HepG2 (cell line): Measurements from ENCODE around the gene BTBD3. TPM values are rescaled to one million over a fixed set of nuclear protein-coding genes. Genes with fewer than 3 reads are reported as not detected.

Source experiments
- ATAC-seq: fragments of 200-7000 bp; cut with Tn5 transposase; 3 replicates; pipeline ENCODE4 v1.9.1; 2020; ENCODE audit warnings: mild to moderate bottlenecking, moderate library complexity
- BruUV-seq: library from RNA; stranded (reverse); fragments of 400-500 nt; replicated peaks from 2 replicates; lab custom pipeline; 2021; lab: Mats Ljungman, UMichigan
- CTCF ChIA-PET: fragments of 300-600 bp; formaldehyde crosslinking; extraction: SDS; loops from one replicate; lab custom pipeline; 2021; ENCODE audit warnings: low total read pairs, inconsistent platforms, low intra/inter-chr PET ratio; lab: Yijun Ruan, JAX
- POLR2A ChIA-PET: fragments of 350-600 bp; sonication (Branson Sonifier 250); formaldehyde crosslinking; loops from one replicate; lab custom pipeline; 2020; ENCODE audit warnings: antibody characterized with exemption, inconsistent platforms; lab: Yijun Ruan, JAX
- DNase-seq: peaks from one replicate; pipeline ENCODE4 v3.0.0-alpha.2; 2015; ENCODE audit warnings: low spot score
- FAIRE-seq: peaks from 3 replicates; lab custom pipeline; 2011; peaks lifted over from hg19 to GRCh38; lab: Jason Lieb, UNC
- H2AFZ ChIP-seq: one replicate; pipeline ENCODE4 v1.6.1; 2011; ENCODE audit warnings: low read length, inconsistent platforms
- H3K27ac ChIP-seq: fragments of 300-600 bp; 3 replicates; pipeline ENCODE4 v1.8.0; 2011; ENCODE audit warnings: mixed run types, mild to moderate bottlenecking, mixed read lengths, low read length, inconsistent platforms; ENCODE audit not compliant: insufficient read depth; ENCODE audit errors: extremely low read length
- H3K27me3 ChIP-seq, 2 experiments: fragments of 200-600 bp in 1 of 2; 2 replicates in 1 of 2; 3 replicates in 1 of 2; pipeline versions ENCODE4 v1.6.0 to v1.8.0; 2011; ENCODE audit warnings: low read length in 2 of 2, mild to moderate bottlenecking in 2 of 2, moderate library complexity in 2 of 2, inconsistent platforms in 1 of 2; ENCODE audit not compliant: insufficient read depth in 2 of 2, control insufficient read depth in 1 of 2
- H3K36me3 ChIP-seq, 2 experiments: fragments of 200-600 bp in 1 of 2; replicated peaks in 1 of 2; 2 replicates in 1 of 2; 3 replicates in 1 of 2; pipeline versions ENCODE4 v1.5.1 to v1.8.0; 2011; ENCODE audit warnings: low read length in 2 of 2, inconsistent platforms in 1 of 2; ENCODE audit not compliant: insufficient read depth in 2 of 2, control insufficient read depth in 1 of 2
- H3K4me1 ChIP-seq: 2 replicates; pipeline ENCODE4 v1.5.1; 2012; ENCODE audit warnings: low read length, inconsistent platforms; ENCODE audit not compliant: insufficient read depth
- H3K4me2 ChIP-seq: 2 replicates; pipeline ENCODE4 v1.6.0; 2011; ENCODE audit warnings: low read depth, low read length, inconsistent platforms
- H3K4me3 ChIP-seq, 3 experiments: fragments of 200-600 bp in 1 of 3; sonication (generic), shearing (Covaris generic) in 1 of 3; replicated peaks in 1 of 3; 2 replicates each; pipeline ENCODE4 v1.5.1; 2011 to 2016; ENCODE audit warnings: low read length in 3 of 3, inconsistent platforms in 2 of 3, low read depth in 2 of 3, mild to moderate bottlenecking in 2 of 3, control low read depth in 1 of 3, mixed read lengths in 1 of 3; ENCODE audit not compliant: insufficient read depth in 1 of 3
- H3K79me2 ChIP-seq: one replicate; pipeline ENCODE4 v1.6.1; 2011; ENCODE audit warnings: low read length, inconsistent platforms; ENCODE audit not compliant: insufficient read depth
- H3K9ac ChIP-seq: 2 replicates; pipeline ENCODE4 v1.6.0; 2011; ENCODE audit warnings: mild to moderate bottlenecking, low read depth, low read length, inconsistent platforms; ENCODE audit not compliant: insufficient read depth
- H3K9me3 ChIP-seq: 2 replicates; pipeline ENCODE4 v1.5.1; 2012; ENCODE audit warnings: mild to moderate bottlenecking, low read length
- H4K20me1 ChIP-seq: 2 replicates; pipeline ENCODE4 v1.6.0; 2011; ENCODE audit warnings: inconsistent platforms, mild to moderate bottlenecking, low read length, moderate library complexity; ENCODE audit not compliant: insufficient read depth
- GATAD1 ChIP-seq: IDR thresholded peaks from 2 replicates; pipeline ENCODE4 v1.6.1; 2016; ENCODE audit warnings: missing genetic modification reagents, missing compliant biosample characterization
- HBP1 ChIP-seq: IDR thresholded peaks from 2 replicates; pipeline ENCODE4 v1.6.1; 2016; ENCODE audit warnings: low read depth, control low read depth
- IRX3 ChIP-seq: sonication (generic); formaldehyde crosslinking; IDR thresholded peaks from 2 replicates; pipeline ENCODE4 v1.8.1; 2023; ENCODE audit warnings: mild to moderate bottlenecking, low read depth, missing genetic modification reagents, borderline replicate concordance
- NR1H2 ChIP-seq: sonication (generic); formaldehyde crosslinking; IDR thresholded peaks from 2 replicates; pipeline ENCODE4 v1.8.1; 2022; ENCODE audit warnings: low read depth, missing genetic modification reagents, borderline replicate concordance
- RORA ChIP-seq: sonication (generic); formaldehyde crosslinking; IDR thresholded peaks from 2 replicates; pipeline ENCODE4 v1.5.0; 2020; ENCODE audit warnings: mild to moderate bottlenecking, missing genetic modification reagents, moderate library complexity
- SMAD9 ChIP-seq: sonication (generic); formaldehyde crosslinking; IDR thresholded peaks from 2 replicates; pipeline ENCODE4 v1.5.1; 2020; ENCODE audit warnings: mild to moderate bottlenecking, missing genetic modification reagents
- STAT6 ChIP-seq: sonication (generic); formaldehyde crosslinking; IDR thresholded peaks from 2 replicates; pipeline ENCODE4 v1.4.0; 2020; ENCODE audit warnings: missing genetic modification reagents, mild to moderate bottlenecking, borderline replicate concordance
- ZNF362 ChIP-seq: sonication (generic); formaldehyde crosslinking; IDR thresholded peaks from 2 replicates; pipeline ENCODE4 v1.4.0; 2020; ENCODE audit warnings: missing genetic modification reagents, mild to moderate bottlenecking, borderline replicate concordance
- ZNF468 ChIP-seq: sonication (generic); formaldehyde crosslinking; IDR thresholded peaks from 2 replicates; pipeline ENCODE4 v1.8.0; 2022; ENCODE audit warnings: mild to moderate bottlenecking, moderate library complexity, missing genetic modification reagents
- ZNF646 ChIP-seq: sonication (generic); formaldehyde crosslinking; IDR thresholded peaks from 2 replicates; pipeline ENCODE4 v1.9.0; 2021; ENCODE audit warnings: mild to moderate bottlenecking, missing genetic modification reagents
- WGBS: methylation state at CpG from one replicate; pipeline ENCODE4 v1.1.6; 2017; ENCODE audit warnings: low lambda C conversion rate; 5-methylcytosine and 5-hydroxymethylcytosine counted together
- in situ Hi-C: cut with HindIII; loops from 2 replicates; pipeline ENCODE4 v1.10.0; 2017; ENCODE audit warnings: low pct_unique_long_range_greater_than_20kb; ENCODE audit not compliant: extremely low pct_ligation_motif_present
- intact Hi-C: fragments of 100-400 bp; cut with micrococcal nuclease; formaldehyde crosslinking; loops from one replicate; pipeline ENCODE4 v1.10.0; 2022; ENCODE audit not compliant: unreplicated experiment
- polyA plus RNA-seq, 8 experiments: library from polyadenylated mRNA; depleted of rRNA in 3 of 8; stranded (reverse) in 7 of 8; unstranded in 1 of 8; fragments of >200 nt; fragmentation: Illumina TruSeq in 4 of 8; extraction: Trizol in 4 of 8; gene quantifications; 2 replicates each; pipeline versions ENCODE4 v1.2.1 to v1.2.3, GENCODE V29; 2011 to 2016; ENCODE audit warnings: low read depth in 4 of 8, missing spikeins in 1 of 8, mixed read lengths in 1 of 8; ENCODE audit not compliant: insufficient read depth in 1 of 8
- total RNA-seq, 5 experiments: library from RNA; depleted of rRNA; stranded (reverse); fragments of >200 nt; fragmentation: Illumina TruSeq; extraction: Trizol; gene quantifications; 2 replicates each; pipeline ENCODE4 v1.2.3, GENCODE V29; 2016; ENCODE audit warnings: low read depth in 1 of 5

Gene BTBD3
- total and polyA plus RNA-seq, 2 of the 13 experiments (the other 11 are each of a cell fraction or from before 2014, with no cell fraction given) = 32.2 to 41.8 TPM

- in situ Hi-C loops (no loop called here), intact Hi-C loops (no loop called here)
- Histone ChIP-seq H3K4me1 (no peaks in the 10 kb centered on the region), H3K4me2 (no peak overlapping the region), H3K36me3 (no peaks in the 10 kb centered on the region), H3K79me2 (no peaks in the 10 kb centered on the region), H3K27me3 (no peaks in the 10 kb centered on the region), H3K27ac (no peak overlapping the region), H3K9ac (no peak overlapping the region), H3K4me3 (no peak overlapping the region), H2AFZ (no peak overlapping the region), H3K9me3 (no peaks in the 10 kb centered on the region), H4K20me1 (no peaks in the 10 kb centered on the region)
- 15% methylated on average over 4 of the region's 4 CpGs for WGBS
- DNase-seq (no peak), ATAC-seq (no peak), FAIRE-seq (no peak)
- CTCF ChIA-PET = no interaction called here
- POLR2A ChIA-PET = no interaction called here
- no TSS peak for BruUV-seq
- TF ChIP-seq STAT6 (CRISPR knock-in tag) (no peak), NR1H2 (CRISPR knock-in tag) (no peak), GATAD1 (CRISPR knock-in tag) (no peak), HBP1 (CRISPR knock-in tag) (no peak), ZNF646 (no peak), IRX3 (CRISPR knock-in tag) (no peak), SMAD9 (CRISPR knock-in tag) (no peak), ZNF362 (CRISPR knock-in tag) (no peak), ZNF468 (CRISPR knock-in tag) (no peak), RORA (no peak)
Observed at GRCh38 chr20:11941593-11942246, 24.0 kb downstream of the BTBD3 start.
